HEK293 (cell line): ENCODE data around the gene BMP6.

Experiments used
- CTCF ChIA-PET: fragments of 350-600 bp; formaldehyde crosslinking; extraction: SDS; loops from one replicate; lab custom pipeline; 2021; ENCODE audit warnings: antibody characterized with exemption; lab: Yijun Ruan, JAX
- POLR2A ChIA-PET: fragments of 300-600 bp; formaldehyde crosslinking; extraction: SDS; loops from one replicate; lab custom pipeline; 2020; ENCODE audit warnings: antibody characterized with exemption, inconsistent platforms; lab: Yijun Ruan, JAX
- H3K27ac ChIP-seq: fragments of 200-500 bp; sonication (Bioruptor generic); 2 replicates; pipeline ENCODE4 v1.5.1; 2014; ENCODE audit warnings: low read depth, low read length, control low read depth, inconsistent platforms; ENCODE audit errors: extremely low read depth
- H3K36me3 ChIP-seq, 2 experiments: fragments of 200-500 bp in 1 of 2; sonication (Bioruptor generic) in 1 of 2; 1 replicate in 1 of 2; 2 replicates in 1 of 2; pipeline ENCODE4 v1.5.1; 2014 to 2017; ENCODE audit warnings: inconsistent platforms in 2 of 2, low read length in 2 of 2; ENCODE audit not compliant: control insufficient read depth in 2 of 2, insufficient read depth in 1 of 2
- H3K4me1 ChIP-seq: fragments of 200-500 bp; sonication (Bioruptor generic); 2 replicates; pipeline ENCODE4 v1.5.1; 2014; ENCODE audit warnings: mild to moderate bottlenecking, low read length, inconsistent platforms; ENCODE audit not compliant: control insufficient read depth, insufficient read depth
- H3K4me3 ChIP-seq: 2 replicates; pipeline ENCODE4 v1.5.1; 2011; ENCODE audit warnings: low read depth, mild to moderate bottlenecking, control low read depth, low read length, moderate library complexity
- H3K9me3 ChIP-seq: fragments of 200-500 bp; sonication (Bioruptor generic); 2 replicates; pipeline ENCODE4 v1.5.1; 2014; ENCODE audit warnings: low read depth, low read length, inconsistent platforms; ENCODE audit not compliant: control insufficient read depth, insufficient read depth
- FEZF1 ChIP-seq: fragments of 450-650 bp; formaldehyde crosslinking; IDR thresholded peaks from 2 replicates; pipeline ENCODE4 v1.5.1; 2016; ENCODE audit warnings: missing biosample characterization, missing genetic modification characterization
- GLI4 ChIP-seq: fragments of 450-650 bp; formaldehyde crosslinking; IDR thresholded peaks from 2 replicates; pipeline ENCODE4 v1.5.1; 2016; ENCODE audit warnings: missing biosample characterization, missing genetic modification characterization
- HOXA7 ChIP-seq: sonication (generic); formaldehyde crosslinking; IDR thresholded peaks from 2 replicates; pipeline ENCODE4 v1.8.1; 2022; ENCODE audit warnings: missing genetic modification reagents, borderline replicate concordance
- HOXC10 ChIP-seq: sonication (generic); formaldehyde crosslinking; IDR thresholded peaks from 2 replicates; pipeline ENCODE4 v1.8.1; 2023; ENCODE audit warnings: mild to moderate bottlenecking, missing genetic modification reagents
- MZF1 ChIP-seq: fragments of 450-650 bp; formaldehyde crosslinking; IDR thresholded peaks from 2 replicates; pipeline ENCODE4 v1.5.1; 2017; ENCODE audit warnings: missing biosample characterization, missing genetic modification characterization, borderline replicate concordance
- OVOL3 ChIP-seq: fragments of 450-650 bp; formaldehyde crosslinking; IDR thresholded peaks from 2 replicates; pipeline ENCODE4 v1.5.1; 2016; ENCODE audit warnings: missing biosample characterization, missing genetic modification characterization
- PRDM6 ChIP-seq: fragments of 450-650 bp; formaldehyde crosslinking; IDR thresholded peaks from 2 replicates; pipeline ENCODE4 v1.5.1; 2017; ENCODE audit warnings: missing biosample characterization, missing genetic modification characterization
- REPIN1 ChIP-seq: fragments of 450-650 bp; formaldehyde crosslinking; IDR thresholded peaks from 2 replicates; pipeline ENCODE4 v1.5.1; 2017; ENCODE audit warnings: missing biosample characterization, missing genetic modification characterization, low read depth
- SETDB1 ChIP-seq: IDR thresholded peaks from one replicate; pipeline ENCODE4 v1.6.1; 2017; ENCODE audit warnings: mild to moderate bottlenecking, low read length, moderate library complexity, mixed read lengths; ENCODE audit not compliant: insufficient read length
- SP2 ChIP-seq: fragments of 450-650 bp; formaldehyde crosslinking; IDR thresholded peaks from 2 replicates; pipeline ENCODE4 v1.5.1; 2016; ENCODE audit warnings: missing biosample characterization, missing genetic modification characterization
- WT1 ChIP-seq: fragments of 450-650 bp; formaldehyde crosslinking; IDR thresholded peaks from 2 replicates; pipeline ENCODE4 v1.5.1; 2016; ENCODE audit warnings: missing biosample characterization, missing genetic modification characterization
- ZBTB49 ChIP-seq: fragments of 450-650 bp; formaldehyde crosslinking; IDR thresholded peaks from 2 replicates; pipeline ENCODE4 v1.5.1; 2016; ENCODE audit warnings: missing biosample characterization, missing genetic modification characterization, low read depth
- ZBTB7A ChIP-seq: fragments of 450-650 bp; formaldehyde crosslinking; IDR thresholded peaks from 2 replicates; pipeline ENCODE4 v1.5.1; 2016; ENCODE audit warnings: low read depth, missing biosample characterization, missing genetic modification characterization
- ZBTB8A ChIP-seq: fragments of 450-650 bp; formaldehyde crosslinking; IDR thresholded peaks from 2 replicates; pipeline ENCODE4 v1.5.1; 2016; ENCODE audit warnings: missing biosample characterization, missing genetic modification characterization
- ZFP37 ChIP-seq: fragments of 450-650 bp; formaldehyde crosslinking; IDR thresholded peaks from 2 replicates; pipeline ENCODE4 v1.5.1; 2016; ENCODE audit warnings: missing biosample characterization, missing genetic modification characterization
- ZFP69B ChIP-seq: fragments of 450-650 bp; formaldehyde crosslinking; IDR thresholded peaks from 2 replicates; pipeline ENCODE4 v1.5.1; 2016; ENCODE audit warnings: missing biosample characterization, missing genetic modification characterization
- ZNF112 ChIP-seq: fragments of 450-650 bp; formaldehyde crosslinking; IDR thresholded peaks from 2 replicates; pipeline ENCODE4 v1.5.0; 2017; ENCODE audit warnings: missing biosample characterization, missing genetic modification characterization
- ZNF157 ChIP-seq: fragments of 450-650 bp; formaldehyde crosslinking; IDR thresholded peaks from 2 replicates; pipeline ENCODE4 v1.5.1; 2016; ENCODE audit warnings: missing biosample characterization, missing genetic modification characterization
- ZNF175 ChIP-seq: fragments of 450-650 bp; formaldehyde crosslinking; IDR thresholded peaks from 2 replicates; pipeline ENCODE4 v1.5.1; 2016; ENCODE audit warnings: missing biosample characterization, missing genetic modification characterization
- ZNF274 ChIP-seq, 2 experiments: fragments of 200-500 bp in 1 of 2; fragments of 450-650 bp in 1 of 2; sonication (Bioruptor generic) in 1 of 2; formaldehyde crosslinking in 1 of 2; IDR thresholded peaks; 2 replicates each; pipeline versions ENCODE4 v1.5.1 to v1.6.1; 2014 to 2016; ENCODE audit warnings: borderline replicate concordance in 1 of 2, inconsistent platforms in 1 of 2, low read length in 1 of 2, missing biosample characterization in 1 of 2, missing genetic modification characterization in 1 of 2
- ZNF350 ChIP-seq: fragments of 450-650 bp; formaldehyde crosslinking; IDR thresholded peaks from 2 replicates; pipeline ENCODE4 v1.5.0; 2017; ENCODE audit warnings: missing biosample characterization, mild to moderate bottlenecking, missing genetic modification characterization
- ZNF398 ChIP-seq: fragments of 450-650 bp; formaldehyde crosslinking; IDR thresholded peaks from 2 replicates; pipeline ENCODE4 v1.5.1; 2017; ENCODE audit warnings: missing biosample characterization, missing genetic modification characterization
- ZNF404 ChIP-seq: fragments of 450-650 bp; formaldehyde crosslinking; IDR thresholded peaks from 2 replicates; pipeline ENCODE4 v1.5.1; 2017; ENCODE audit warnings: missing biosample characterization, missing genetic modification characterization
- ZNF488 ChIP-seq: fragments of 450-650 bp; formaldehyde crosslinking; IDR thresholded peaks from 2 replicates; pipeline ENCODE4 v1.5.1; 2016; ENCODE audit warnings: missing biosample characterization, missing genetic modification characterization
- ZNF747 ChIP-seq: fragments of 450-650 bp; formaldehyde crosslinking; IDR thresholded peaks from 2 replicates; pipeline ENCODE4 v1.5.1; 2016; ENCODE audit warnings: missing biosample characterization, missing genetic modification characterization

BMP6 gene

GRCh38 chr6:7692453-7692784, 33.5 kb upstream of the BMP6 start (continued):
- TF ChIP-seq ZNF157 (tag by site-specific recombination) = no peak
- TF ChIP-seq, all 188 proteins: peak for 4

GRCh38 chr6:7693827-7694226, 32.1 kb upstream of the BMP6 start:
- no peaks in the 10 kb centered on the region for H3K36me3 ChIP-seq
- no peak overlapping the region for H3K4me3 ChIP-seq
- ChIA-PET CTCF (interaction anchor here (0.6 to 0.7 kb wide), 2 partner anchors 17 to 21 kb away, joined by 3 read pairs; no protein-coding TSS in a partner anchor), POLR2A (no interaction called here)
- H3K4me1 ChIP-seq = no peaks in the 10 kb centered on the region; the same call in 1 of the 2 replicates
- TF ChIP-seq ZFP69B (tag by site-specific recombination) (no peak), REPIN1 (tag by site-specific recombination) (no peak), MZF1 (tag by site-specific recombination) (no peak), ZBTB8A (no peak), ZFP37 (tag by site-specific recombination) (no peak), ZNF350 (tag by site-specific recombination) (no peak), ZNF274 (IDR thresholded peaks at IDR 0.05; ENCODE audit: low read length) (no peak), ZNF274 (tag by site-specific recombination; IDR thresholded peaks at IDR 0.05; ENCODE audit: borderline replicate concordance) (no peak)
- no peaks in the 10 kb centered on the region for H3K9me3 ChIP-seq
- H3K27ac ChIP-seq = no peak overlapping the region

GRCh38 chr6:7696061-7696460, 29.8 kb upstream of the BMP6 start:
- no peaks in the 10 kb centered on the region for H3K36me3 ChIP-seq
- H3K9me3 ChIP-seq = no peaks in the 10 kb centered on the region
- TF ChIP-seq ZNF112 (tag by site-specific recombination) = no peak
- no peak for TF ChIP-seq ZNF404 (tag by site-specific recombination)
- no peak for TF ChIP-seq SP2
- H3K4me1 ChIP-seq = no peaks in the 10 kb centered on the region; the same call in 1 of the 2 replicates
- ChIA-PET POLR2A (no interaction called here), CTCF (interaction anchor here (0.6 to 1.0 kb wide), 2 partner anchors 82 to 296 kb away, joined by 3 to 5 read pairs; no protein-coding TSS in a partner anchor)
- no peak overlapping the region for H3K4me3 ChIP-seq
- H3K27ac ChIP-seq = no peak overlapping the region

GRCh38 chr6:7697432-7697819, 28.5 kb upstream of the BMP6 start:
- H3K27ac ChIP-seq = no peak overlapping the region
- H3K36me3 ChIP-seq = no peaks in the 10 kb centered on the region
- ChIA-PET CTCF (interaction anchor here (1.1 to 1.3 kb wide), 2 partner anchors 25 to 361 kb away, joined by 3 to 13 read pairs; no protein-coding TSS in a partner anchor), POLR2A (no interaction called here)
- H3K9me3 ChIP-seq = no peaks in the 10 kb centered on the region
- H3K4me1 ChIP-seq = no peaks in the 10 kb centered on the region
- no peak overlapping the region for H3K4me3 ChIP-seq
- no peak for TF ChIP-seq HOXA7 (CRISPR knock-in tag)
- no peak for TF ChIP-seq ZNF175
- no peak for TF ChIP-seq OVOL3 (tag by site-specific recombination)
- TF ChIP-seq HOXC10 = no peak
- no peak for TF ChIP-seq SETDB1
- TF ChIP-seq GLI4 (tag by site-specific recombination) = no peak
- no peak for TF ChIP-seq FEZF1 (tag by site-specific recombination)
- TF ChIP-seq ZBTB49 (tag by site-specific recombination) = no peak
- TF ChIP-seq ZBTB7A (tag by site-specific recombination) = no peak
- no peak for TF ChIP-seq ZNF747 (tag by site-specific recombination)
- no peak for TF ChIP-seq PRDM6 (tag by site-specific recombination)
- no peak for TF ChIP-seq ZNF404 (tag by site-specific recombination)
- TF ChIP-seq WT1 (tag by site-specific recombination) = no peak
- TF ChIP-seq ZNF488 (tag by site-specific recombination) = no peak
- TF ChIP-seq ZNF398 = no peak
